Right lobe of liver (tissue), 6 donors: ENCODE measurements around the gene C6orf141. TPM values are rescaled to one million over a fixed set of nuclear protein-coding genes. Genes with fewer than 3 reads are reported as not detected.

Source experiments
- ATAC-seq, 4 donors: fragments of 200-7000 bp; cut with Tn5 transposase; one replicate each; pipeline ENCODE4 v1.9.1; 2020; ENCODE audit warnings: mild to moderate bottlenecking in 4 of 4, moderate library complexity in 4 of 4
- DNase-seq, 3 donors: peaks; one replicate each; pipeline ENCODE4 v3.0.0-alpha.2; 2020
- H3K27ac ChIP-seq, 3 donors: fragments of 200-600 bp; one replicate each; pipeline ENCODE4 v1.8.0; 2022
- H3K27me3 ChIP-seq, 2 donors: fragments of 200-600 bp; one replicate each; pipeline ENCODE4 v1.8.0; 2022
- H3K36me3 ChIP-seq, 4 donors: fragments of 200-600 bp; sonication (generic) in 1 of 4; one replicate each; pipeline versions ENCODE4 v1.5.1 to v1.8.0; 2017 to 2022; ENCODE audit warnings: control low read depth in 1 of 4
- H3K4me1 ChIP-seq, 4 donors: fragments of 200-600 bp; sonication (generic) in 1 of 4; one replicate each; pipeline versions ENCODE4 v1.5.1 to v1.8.0; 2017 to 2022; ENCODE audit warnings: control low read depth in 1 of 4
- H3K4me3 ChIP-seq, 3 donors: fragments of 200-600 bp; one replicate each; pipeline ENCODE4 v1.8.0; 2022
- H3K9me3 ChIP-seq, 4 donors: fragments of 200-600 bp; sonication (generic) in 1 of 4; one replicate each; pipeline versions ENCODE4 v1.5.1 to v1.8.0; 2017 to 2022; ENCODE audit warnings: control low read depth in 1 of 4
- CTCF ChIP-seq, 4 donors: fragments of 200-600 bp in 3 of 4; fragments of 450-650 bp in 1 of 4; IDR thresholded peaks; one replicate each; pipeline versions ENCODE4 v1.5.1 to v1.8.0; 2016 to 2022; ENCODE audit warnings: antibody characterized with exemption in 4 of 4, mild to moderate bottlenecking in 2 of 4
- POLR2A ChIP-seq: fragments of 450-650 bp; IDR thresholded peaks from one replicate; pipeline ENCODE4 v1.6.1; 2017; ENCODE audit warnings: antibody characterized with exemption, mild to moderate bottlenecking
- WGBS: methylation state at CpG from one replicate; pipeline ENCODE4 v1.1.6; 2018; ENCODE audit warnings: low coverage, low lambda C conversion rate; ENCODE audit not compliant: insufficient coverage; ENCODE audit errors: missing lambda C conversion rate; 5-methylcytosine and 5-hydroxymethylcytosine counted together
- intact Hi-C, 2 donors: fragments of 100-400 bp; cut with DNase I; formaldehyde crosslinking; loops; one replicate each; pipeline versions ENCODE4 v1.11.2 to v1.14.1; 2022
- total RNA-seq, 6 experiments: library from RNA; depleted of rRNA in 2 of 6; stranded (reverse); fragments of >200 nt in 2 of 6; fragmentation: NEBNext Ultra II Directional in 3 of 6; extraction: Animal tissue kit (Norgen Biotek cat#: 25700) in 3 of 6; gene quantifications; one replicate each; pipeline versions ENCODE4 v1.1.0 to v1.2.4, GENCODE V29; 2016 to 2023
- donor health status: DM: no; HTN: yes; CAD: no.
- donor health status: DM: no; HTN: no; CAD: no.
- donor health status: DM: no; HTN: no; CAD: no.
- donor health status: DM: no; HTN: yes; CAD: no.
- donor health status: DM: no; HTN: yes; CAD: no.

Gene C6orf141
- total RNA-seq, 6 experiments from 2014 or later = 0.18 to 3.4 (median 0.79) TPM

GRCh38 chr6:49530141-49530776 is 20.2 kb upstream of the C6orf141 start:
- H3K27ac ChIP-seq = no peak overlapping the region
- H3K4me3 ChIP-seq = no peak overlapping the region
- H3K4me1 ChIP-seq = peaks cover 0 to 25% (median 9%) of the 10 kb centered on the region in 4 donors
- no peak for ATAC-seq
- H3K27me3 ChIP-seq = no peaks in the 10 kb centered on the region
- WGBS = 79% methylated on average over 2 of the region's 2 CpGs
- intact Hi-C loops = loop anchor here in 1 of 2 donors (10.0 kb wide), 1 partner anchor 85 kb away; no protein-coding TSS in a partner anchor
- DNase-seq = no peak
- TF ChIP-seq CTCF (IDR thresholded peaks at IDR 0.05) (no peak), POLR2A (no peak)
- no peaks in the 10 kb centered on the region for H3K36me3 ChIP-seq
- H3K9me3 ChIP-seq = no peaks in the 10 kb centered on the region

GRCh38 chr6:49531774-49532569 is 18.5 kb upstream of the C6orf141 start:
- DNase-seq = no peak
- H3K36me3 ChIP-seq = no peaks in the 10 kb centered on the region
- TF ChIP-seq POLR2A (no peak), CTCF (IDR thresholded peaks at IDR 0.05) (peak; percentile 78 to 92 (median 86))
- intact Hi-C loops = loop anchor here in 1 of 2 donors (10.0 kb wide), 1 partner anchor 83 kb away; no protein-coding TSS in a partner anchor
- H3K27ac ChIP-seq = no peak overlapping the region
- no peaks in the 10 kb centered on the region for H3K27me3 ChIP-seq
- WGBS = 0% methylated on average over 3 of the region's 3 CpGs
- peak overlapping the region; percentile 17 to 41 (median 30) for H3K4me3 ChIP-seq
- peak; percentile 91 to 98 (median 95) for ATAC-seq
- H3K9me3 ChIP-seq = no peaks in the 10 kb centered on the region
- H3K4me1 ChIP-seq = peaks cover 0 to 7% (median under 1%) of the 10 kb centered on the region in 4 donors

- Histone ChIP-seq H3K27ac (no peak overlapping the region), H3K9me3 (no peaks in the 10 kb centered on the region), H3K4me1 (no peaks in the 10 kb centered on the region), H3K36me3 (no peaks in the 10 kb centered on the region), H3K27me3 (no peaks in the 10 kb centered on the region), H3K4me3 (no peak overlapping the region)
- no peak for DNase-seq
- intact Hi-C loops = loop anchor here in 1 of 2 donors (10.0 kb wide), 1 partner anchor 79 kb away; no protein-coding TSS in a partner anchor
- no peak for TF ChIP-seq POLR2A
- TF ChIP-seq CTCF (IDR thresholded peaks at IDR 0.05) = no peak
- WGBS = 76% methylated on average over 5 of the region's 5 CpGs
- no peak for ATAC-seq
These were observed 14.7 kb upstream of the C6orf141 start for GRCh38 chr6:49535795-49536194.

- H3K4me3 ChIP-seq = no peak overlapping the region
- 96% methylated on average over 3 of the region's 3 CpGs for WGBS
These were observed 11.4 kb upstream of the C6orf141 start for GRCh38 chr6:49539102-49539501.

More at GRCh38 chr6:49539102-49539501, 11.4 kb upstream of the C6orf141 start:
- Histone ChIP-seq H3K36me3 (no peaks in the 10 kb centered on the region), H3K27ac (no peak overlapping the region), H3K9me3 (no peaks in the 10 kb centered on the region), H3K4me1 (no peaks in the 10 kb centered on the region), H3K27me3 (no peaks in the 10 kb centered on the region)
- DNase-seq (no peak), ATAC-seq (no peak)
- intact Hi-C loops = loop anchor here in 1 of 2 donors (10.0 kb wide), 1 partner anchor 76 kb away; no protein-coding TSS in a partner anchor
- TF ChIP-seq CTCF (IDR thresholded peaks at IDR 0.05) (no peak), POLR2A (no peak)
